Measurements from ENCODE around the gene CAST. TPM values are rescaled to one million over a fixed set of nuclear protein-coding genes. Genes with fewer than 3 reads are reported as not detected.

CAST gene
- total RNA-seq, 2 donors from 2014 or later = 251 to 256 TPM

DNA sequence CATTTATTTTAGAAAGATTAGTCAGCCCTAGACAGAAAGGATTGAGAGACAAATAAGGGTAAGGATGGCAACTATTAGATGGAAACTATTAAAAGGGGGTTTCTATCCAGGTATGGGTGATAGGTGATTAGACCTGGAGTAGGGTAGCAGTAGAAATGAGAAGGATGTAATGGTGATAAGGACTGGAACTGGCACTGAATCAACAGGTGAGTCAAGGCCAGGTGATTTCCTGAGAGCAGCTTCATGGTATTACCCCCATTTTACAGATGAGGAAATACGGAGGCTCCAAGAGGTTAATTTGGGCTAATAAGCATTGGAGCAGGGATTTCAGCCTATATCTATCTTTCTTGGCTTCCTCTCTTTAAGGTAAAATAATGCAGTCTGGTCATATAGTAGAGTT is 55.7 kb downstream of the CAST start:
- TF ChIP-seq POLR2A (IDR thresholded peaks at IDR 0.05) = no peak
- no peak for TF ChIP-seq POLR2AphosphoS5 (IDR thresholded peaks at IDR 0.05)
- TF ChIP-seq, protein P1, sequence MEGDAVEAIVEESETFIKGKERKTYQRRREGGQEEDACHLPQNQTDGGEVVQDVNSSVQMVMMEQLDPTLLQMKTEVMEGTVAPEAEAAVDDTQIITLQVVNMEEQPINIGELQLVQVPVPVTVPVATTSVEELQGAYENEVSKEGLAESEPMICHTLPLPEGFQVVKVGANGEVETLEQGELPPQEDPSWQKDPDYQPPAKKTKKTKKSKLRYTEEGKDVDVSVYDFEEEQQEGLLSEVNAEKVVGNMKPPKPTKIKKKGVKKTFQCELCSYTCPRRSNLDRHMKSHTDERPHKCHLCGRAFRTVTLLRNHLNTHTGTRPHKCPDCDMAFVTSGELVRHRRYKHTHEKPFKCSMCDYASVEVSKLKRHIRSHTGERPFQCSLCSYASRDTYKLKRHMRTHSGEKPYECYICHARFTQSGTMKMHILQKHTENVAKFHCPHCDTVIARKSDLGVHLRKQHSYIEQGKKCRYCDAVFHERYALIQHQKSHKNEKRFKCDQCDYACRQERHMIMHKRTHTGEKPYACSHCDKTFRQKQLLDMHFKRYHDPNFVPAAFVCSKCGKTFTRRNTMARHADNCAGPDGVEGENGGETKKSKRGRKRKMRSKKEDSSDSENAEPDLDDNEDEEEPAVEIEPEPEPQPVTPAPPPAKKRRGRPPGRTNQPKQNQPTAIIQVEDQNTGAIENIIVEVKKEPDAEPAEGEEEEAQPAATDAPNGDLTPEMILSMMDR (IDR thresholded peaks at IDR 0.05) = no peak
- no peaks in the 10 kb centered on the region for H3K4me1 ChIP-seq (replicated peaks)
- 97% methylated on average over 1 of the region's 1 CpG for WGBS
- no peak overlapping the region for H3K27ac ChIP-seq
- H3K4me3 ChIP-seq = no peak overlapping the region
- intact Hi-C loops (cut with DNase I) = no loop called here
- no peak for DNase-seq (ENCODE audit: low spot score)
- H3K27me3 ChIP-seq (replicated peaks; ENCODE audit: insufficient read depth) = no peaks in the 10 kb centered on the region
- no peaks in the 10 kb centered on the region for H3K36me3 ChIP-seq
- H3K9me3 ChIP-seq = no peaks in the 10 kb centered on the region

DNA sequence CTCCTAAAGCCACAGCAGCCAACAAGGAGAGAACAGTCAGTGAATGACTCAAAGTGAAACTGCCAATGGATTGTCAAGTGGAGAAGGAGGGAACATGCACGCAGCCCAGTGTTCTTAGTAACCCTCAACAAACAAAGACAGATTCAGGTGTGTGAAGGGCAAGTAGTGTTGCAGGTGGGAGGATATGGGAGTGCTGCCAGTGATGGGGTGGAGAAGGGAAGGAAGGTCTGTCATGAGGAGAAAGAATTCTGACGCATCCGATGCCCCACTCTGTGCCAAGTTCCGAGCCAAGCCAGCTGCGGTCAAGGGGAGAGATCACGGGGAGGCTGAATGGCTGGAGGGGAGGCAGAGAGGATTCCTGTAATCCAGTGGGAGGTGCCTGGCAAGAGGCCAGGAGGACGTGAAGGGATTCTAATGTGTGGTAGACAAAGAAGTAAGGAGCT is 56.5 kb downstream of the CAST start:
- H3K36me3 ChIP-seq = no peaks in the 10 kb centered on the region
- no peaks in the 10 kb centered on the region for H3K9me3 ChIP-seq
- no peak overlapping the region for H3K27ac ChIP-seq
- TF ChIP-seq POLR2AphosphoS5 (IDR thresholded peaks at IDR 0.05) (peak; percentile 24), POLR2A (IDR thresholded peaks at IDR 0.05) (no peak)
- no peak overlapping the region for H3K4me3 ChIP-seq
- intact Hi-C loops (cut with DNase I) = no loop called here
- H3K27me3 ChIP-seq (replicated peaks; ENCODE audit: insufficient read depth) = no peaks in the 10 kb centered on the region
- WGBS = 44% methylated on average over 7 of the region's 7 CpGs
- no peaks in the 10 kb centered on the region for H3K4me1 ChIP-seq (replicated peaks)
- peak; percentile 12 for DNase-seq (ENCODE audit: low spot score)

DNA sequence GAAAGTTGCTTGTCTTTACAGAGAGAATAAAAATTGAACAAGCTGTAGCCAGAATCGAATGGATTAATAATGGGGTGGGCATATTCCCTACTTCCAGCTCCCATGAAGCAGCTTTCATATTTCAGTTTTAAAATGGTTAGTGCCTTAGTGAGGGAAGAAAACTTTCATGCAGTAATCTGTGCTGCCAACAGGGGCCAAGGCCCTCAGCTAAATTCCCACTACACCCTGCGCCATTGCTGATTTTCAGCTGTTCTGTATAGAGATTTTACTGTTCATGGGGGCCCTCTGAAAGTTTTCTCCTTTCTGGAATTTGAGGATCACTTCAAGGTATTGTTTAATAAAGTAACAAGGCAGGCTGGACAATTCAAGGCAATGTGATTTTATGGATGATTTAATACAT is 58.2 kb downstream of the CAST start:
- no peaks in the 10 kb centered on the region for H3K4me1 ChIP-seq (replicated peaks)
- H3K9me3 ChIP-seq = no peaks in the 10 kb centered on the region
- H3K36me3 ChIP-seq = no peaks in the 10 kb centered on the region
- WGBS = 96% methylated on average over 2 of the region's 2 CpGs
- no peaks in the 10 kb centered on the region for H3K27me3 ChIP-seq (replicated peaks; ENCODE audit: insufficient read depth)
- TF ChIP-seq POLR2A (IDR thresholded peaks at IDR 0.05) = no peak
- no peak for TF ChIP-seq POLR2AphosphoS5 (IDR thresholded peaks at IDR 0.05)
- TF ChIP-seq, protein P1 (IDR thresholded peaks at IDR 0.05) = no peak
- intact Hi-C loops (cut with DNase I) = no loop called here
- DNase-seq (ENCODE audit: low spot score) = no peak
- no peak overlapping the region for H3K4me3 ChIP-seq
- H3K27ac ChIP-seq = no peak overlapping the region

DNA sequence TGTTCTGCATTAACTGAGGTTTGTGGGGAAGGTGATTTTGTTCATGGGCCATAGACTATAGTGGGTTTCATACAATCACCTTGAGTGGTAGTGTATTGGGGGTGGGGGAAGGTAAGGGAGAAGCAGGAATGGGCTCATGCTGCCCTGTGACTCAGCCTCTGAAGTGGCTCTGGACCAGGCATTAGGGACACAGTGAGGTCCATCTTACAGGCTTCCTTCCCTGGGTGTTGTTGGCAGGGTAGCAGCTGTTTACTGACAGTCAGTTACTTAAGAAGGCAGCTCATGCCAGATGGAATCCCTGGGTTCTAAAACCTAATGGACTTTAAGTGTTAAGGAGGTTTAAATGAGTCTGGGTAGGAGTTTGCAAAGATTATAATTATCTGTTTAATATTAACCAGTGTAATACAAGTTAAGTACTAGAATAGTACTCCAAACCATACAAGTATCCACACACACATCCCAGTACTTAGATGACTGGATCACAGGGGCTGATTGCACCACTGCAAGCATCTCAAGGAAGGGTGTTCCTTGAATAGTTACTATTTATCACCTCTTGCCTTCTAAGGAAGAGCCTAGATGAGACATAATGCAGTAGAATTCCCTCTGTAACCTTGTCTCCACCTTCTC is 59.3 kb downstream of the CAST start:
- Histone ChIP-seq H3K4me1 (replicated peaks) (no peaks in the 10 kb centered on the region), H3K9me3 (no peaks in the 10 kb centered on the region), H3K4me3 (no peak overlapping the region), H3K36me3 (no peaks in the 10 kb centered on the region), H3K27ac (no peak overlapping the region), H3K27me3 (replicated peaks; ENCODE audit: insufficient read depth) (no peaks in the 10 kb centered on the region)
- TF ChIP-seq, protein P1 (IDR thresholded peaks at IDR 0.05) = no peak
- TF ChIP-seq POLR2AphosphoS5 (IDR thresholded peaks at IDR 0.05) (no peak), POLR2A (IDR thresholded peaks at IDR 0.05) (no peak)
- no peak for DNase-seq (ENCODE audit: low spot score)
- intact Hi-C loops (cut with DNase I) = no loop called here

DNA sequence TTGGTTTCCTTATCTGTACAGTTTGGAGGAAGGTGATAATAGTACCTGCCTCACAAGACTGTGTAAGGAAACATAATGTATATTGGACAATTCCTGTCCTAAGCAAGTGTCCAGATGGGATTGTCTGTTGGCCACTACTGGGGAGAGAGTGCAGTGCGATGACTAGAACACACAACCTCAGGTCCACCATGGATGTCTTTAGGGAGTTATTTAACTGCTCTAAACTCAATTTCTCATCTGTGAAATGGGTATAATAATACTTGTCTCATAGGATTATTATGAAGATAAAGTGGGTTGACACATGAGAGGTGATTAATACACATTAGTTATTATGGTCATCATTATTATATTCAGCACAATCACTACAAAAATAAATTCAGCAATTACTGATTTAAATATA is 63.1 kb downstream of the CAST start:
- intact Hi-C loops (cut with DNase I) = no loop called here

More for the DNA sequence above, 63.1 kb downstream of the CAST start:
- Histone ChIP-seq H3K4me3 (no peak overlapping the region), H3K9me3 (no peaks in the 10 kb centered on the region), H3K4me1 (replicated peaks) (no peaks in the 10 kb centered on the region), H3K27ac (no peak overlapping the region), H3K36me3 (peaks cover 0 to 5% of the 10 kb centered on the region in 2 donors), H3K27me3 (replicated peaks; ENCODE audit: insufficient read depth) (no peaks in the 10 kb centered on the region)
- TF ChIP-seq, protein P1 (IDR thresholded peaks at IDR 0.05) = no peak
- TF ChIP-seq POLR2A (IDR thresholded peaks at IDR 0.05) (no peak), POLR2AphosphoS5 (IDR thresholded peaks at IDR 0.05) (no peak)
- 95% methylated on average over 1 of the region's 1 CpG for WGBS
- DNase-seq (ENCODE audit: low spot score) = no peak
